Keratinocyte (primary cell): ENCODE measurements around the gene FN3KRP. TPM values are rescaled to one million over a fixed set of nuclear protein-coding genes. Genes with fewer than 3 reads are reported as not detected.
A peak's percentile ranks its signal among the peaks of the same experiment; 100 is the strongest.

Experiments
- DNase-seq: peaks from one replicate; pipeline ENCODE4 v3.0.0-alpha.2; 2011; ENCODE audit warnings: low read depth, missing footprints, low spot score
- FAIRE-seq: peaks from 2 replicates; lab custom pipeline; 2011; peaks lifted over from hg19 to GRCh38; lab: Jason Lieb, UNC
- H2AFZ ChIP-seq: 2 replicates; pipeline ENCODE4 v1.6.0; 2012; ENCODE audit warnings: low read length, control low read depth, inconsistent platforms; ENCODE audit not compliant: control insufficient read depth
- H3K27ac ChIP-seq: 2 replicates; pipeline ENCODE4 v1.5.1; 2011; ENCODE audit warnings: low read length; ENCODE audit not compliant: control insufficient read depth, insufficient read depth
- H3K27me3 ChIP-seq: 3 replicates; pipeline ENCODE4 v1.6.0; 2011; ENCODE audit warnings: low read length; ENCODE audit not compliant: control insufficient read depth, insufficient read depth; ENCODE audit errors: extremely low read depth
- H3K36me3 ChIP-seq, 2 experiments: 2 replicates in 1 of 2; 3 replicates in 1 of 2; pipeline ENCODE4 v1.5.1; 2011; ENCODE audit warnings: low read length in 2 of 2, mild to moderate bottlenecking in 1 of 2; ENCODE audit not compliant: control insufficient read depth in 2 of 2, insufficient read depth in 2 of 2; ENCODE audit errors: extremely low read depth in 1 of 2
- H3K4me1 ChIP-seq: 3 replicates; pipeline ENCODE4 v1.5.1; 2011; ENCODE audit warnings: low read length; ENCODE audit not compliant: control insufficient read depth, insufficient read depth; ENCODE audit errors: extremely low read depth
- H3K4me2 ChIP-seq: 3 replicates; pipeline ENCODE4 v1.6.0; 2011; ENCODE audit warnings: low read depth, low read length; ENCODE audit not compliant: control insufficient read depth, insufficient read depth; ENCODE audit errors: extremely low read depth
- H3K4me3 ChIP-seq, 3 experiments: fragments of 200-600 bp in 1 of 3; sonication (generic) in 1 of 3; 2 replicates in 2 of 3; 3 replicates in 1 of 3; pipeline ENCODE4 v1.5.1; 2011 to 2016; ENCODE audit warnings: low read length in 3 of 3, mild to moderate bottlenecking in 3 of 3, control low read depth in 2 of 3, inconsistent platforms in 1 of 3, low read depth in 1 of 3, mixed read lengths in 1 of 3, mixed run types in 1 of 3, moderate library complexity in 1 of 3; ENCODE audit not compliant: control insufficient read depth in 2 of 3, insufficient read depth in 2 of 3; ENCODE audit errors: extremely low read depth in 1 of 3
- H3K79me2 ChIP-seq: 2 replicates; pipeline ENCODE4 v1.6.0; 2012; ENCODE audit warnings: low read length; ENCODE audit not compliant: control insufficient read depth, insufficient read depth
- H3K9ac ChIP-seq: 3 replicates; pipeline ENCODE4 v1.6.0; 2011; ENCODE audit warnings: low read length; ENCODE audit not compliant: control insufficient read depth, insufficient read depth; ENCODE audit errors: extremely low read depth
- H3K9me1 ChIP-seq: 3 replicates; pipeline ENCODE4 v1.6.0; 2011; ENCODE audit warnings: low read length; ENCODE audit not compliant: control insufficient read depth, insufficient read depth; ENCODE audit errors: extremely low read depth
- H3K9me3 ChIP-seq: 2 replicates; pipeline ENCODE4 v1.5.1; 2012; ENCODE audit warnings: low read depth, low read length; ENCODE audit not compliant: control insufficient read depth
- H4K20me1 ChIP-seq: 3 replicates; pipeline ENCODE4 v1.6.0; 2011; ENCODE audit warnings: low read length; ENCODE audit not compliant: control insufficient read depth, insufficient read depth; ENCODE audit errors: extremely low read depth
- EZH2 ChIP-seq: IDR thresholded peaks from one replicate; pipeline ENCODE4 v1.6.1; 2012; ENCODE audit warnings: inconsistent platforms, mild to moderate bottlenecking, low read length, moderate library complexity
- dilution Hi-C: fragments of 300-500 bp; cut with MboI; formaldehyde crosslinking; loops from one replicate; pipeline ENCODE4 v1.7.0; 2020; ENCODE audit warnings: low sequenced_read_pairs; ENCODE audit not compliant: extremely low pct_ligation_motif_present
- polyA plus RNA-seq, 5 experiments: library from polyadenylated mRNA; depleted of rRNA in 3 of 5; stranded (reverse) in 3 of 5; stranded (forward) in 1 of 5; unstranded in 1 of 5; fragments of >200 nt; gene quantifications; 1 replicate in 1 of 5; 2 replicates in 3 of 5; 3 replicates in 1 of 5; pipeline versions ENCODE4 v1.2.1 to v1.2.3, GENCODE V29; 2011 to 2012; ENCODE audit warnings: missing spikeins in 2 of 5, low read depth in 1 of 5, low replicate concordance in 1 of 5
- TF ChIP-seq, protein P1 (sequence below), 3 experiments: IDR thresholded peaks in 1 of 3; conservative IDR thresholded peaks in 1 of 3; optimal IDR thresholded peaks in 1 of 3; 2 replicates in 2 of 3; 3 replicates in 1 of 3; pipeline versions ENCODE3 to v1.5.1; 2011; ENCODE audit warnings: low read length in 3 of 3, mild to moderate bottlenecking in 3 of 3, moderate library complexity in 2 of 3, control low read depth in 1 of 3, inconsistent platforms in 1 of 3; ENCODE audit not compliant: insufficient read depth in 2 of 3; ENCODE audit errors: extremely low read depth in 1 of 3

The FN3KRP gene
- polyA plus RNA-seq, 1 donor (not counting 4 experiments of a cell fraction or from before 2014, with no cell fraction given), result 25.7 TPM

DNA sequence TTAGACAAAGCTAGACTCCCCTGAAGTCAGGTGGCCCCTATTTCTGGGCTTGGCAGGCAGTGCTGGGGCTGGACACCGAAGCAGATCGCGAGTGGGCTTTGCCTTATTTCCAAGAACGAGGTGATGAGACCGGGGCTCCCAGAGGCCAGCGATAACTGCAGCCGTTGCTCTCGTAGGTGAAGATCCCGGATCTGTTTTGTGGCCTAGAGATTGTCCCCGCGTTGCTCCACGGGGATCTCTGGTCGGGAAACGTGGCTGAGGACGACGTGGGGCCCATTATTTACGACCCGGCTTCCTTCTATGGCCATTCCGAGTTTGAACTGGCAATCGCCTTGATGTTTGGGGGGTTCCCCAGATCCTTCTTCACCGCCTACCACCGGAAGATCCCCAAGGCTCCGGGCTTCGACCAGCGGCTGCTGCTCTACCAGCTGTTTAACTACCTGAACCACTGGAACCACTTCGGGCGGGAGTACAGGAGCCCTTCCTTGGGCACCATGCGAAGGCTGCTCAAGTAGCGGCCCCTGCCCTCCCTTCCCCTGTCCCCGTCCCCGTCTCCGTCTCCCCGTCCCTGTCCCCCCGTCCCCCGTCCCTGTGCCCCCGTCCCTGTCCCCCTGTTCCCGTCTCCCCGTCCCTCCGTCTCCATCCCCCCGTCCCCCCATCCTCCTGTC lies 33.9 kb downstream of the FN3KRP start:
- TF ChIP-seq, protein P1, sequence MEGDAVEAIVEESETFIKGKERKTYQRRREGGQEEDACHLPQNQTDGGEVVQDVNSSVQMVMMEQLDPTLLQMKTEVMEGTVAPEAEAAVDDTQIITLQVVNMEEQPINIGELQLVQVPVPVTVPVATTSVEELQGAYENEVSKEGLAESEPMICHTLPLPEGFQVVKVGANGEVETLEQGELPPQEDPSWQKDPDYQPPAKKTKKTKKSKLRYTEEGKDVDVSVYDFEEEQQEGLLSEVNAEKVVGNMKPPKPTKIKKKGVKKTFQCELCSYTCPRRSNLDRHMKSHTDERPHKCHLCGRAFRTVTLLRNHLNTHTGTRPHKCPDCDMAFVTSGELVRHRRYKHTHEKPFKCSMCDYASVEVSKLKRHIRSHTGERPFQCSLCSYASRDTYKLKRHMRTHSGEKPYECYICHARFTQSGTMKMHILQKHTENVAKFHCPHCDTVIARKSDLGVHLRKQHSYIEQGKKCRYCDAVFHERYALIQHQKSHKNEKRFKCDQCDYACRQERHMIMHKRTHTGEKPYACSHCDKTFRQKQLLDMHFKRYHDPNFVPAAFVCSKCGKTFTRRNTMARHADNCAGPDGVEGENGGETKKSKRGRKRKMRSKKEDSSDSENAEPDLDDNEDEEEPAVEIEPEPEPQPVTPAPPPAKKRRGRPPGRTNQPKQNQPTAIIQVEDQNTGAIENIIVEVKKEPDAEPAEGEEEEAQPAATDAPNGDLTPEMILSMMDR (optimal IDR thresholded peaks at IDR 0.05 in 1 of 3, IDR thresholded peaks at IDR 0.05 in 1 of 3, conservative IDR thresholded peaks at IDR 0.05 in 1 of 3; ENCODE audit: extremely low read depth in 1 of 3, insufficient read depth in 2 of 3, low read length in 3 of 3), result no peak
- TF ChIP-seq EZH2, result no peak
- Histone ChIP-seq H3K36me3 (no peaks in the 10 kb centered on the region), H3K79me2 (peaks cover 14% of the 10 kb centered on the region), H3K4me1 (peaks cover 22% of the 10 kb centered on the region), H2AFZ (no peak overlapping the region), H3K9me3 (no peaks in the 10 kb centered on the region), H3K4me2 (no peak overlapping the region), H3K4me3 (no peak overlapping the region), H3K27ac (no peak overlapping the region), H3K9ac (no peak overlapping the region), H3K27me3 (no peaks in the 10 kb centered on the region), H4K20me1 (no peaks in the 10 kb centered on the region), H3K9me1 (no peaks in the 10 kb centered on the region)
- DNase-seq, result no peak
- dilution Hi-C loops, result no loop called here
- FAIRE-seq, result no peak

DNA sequence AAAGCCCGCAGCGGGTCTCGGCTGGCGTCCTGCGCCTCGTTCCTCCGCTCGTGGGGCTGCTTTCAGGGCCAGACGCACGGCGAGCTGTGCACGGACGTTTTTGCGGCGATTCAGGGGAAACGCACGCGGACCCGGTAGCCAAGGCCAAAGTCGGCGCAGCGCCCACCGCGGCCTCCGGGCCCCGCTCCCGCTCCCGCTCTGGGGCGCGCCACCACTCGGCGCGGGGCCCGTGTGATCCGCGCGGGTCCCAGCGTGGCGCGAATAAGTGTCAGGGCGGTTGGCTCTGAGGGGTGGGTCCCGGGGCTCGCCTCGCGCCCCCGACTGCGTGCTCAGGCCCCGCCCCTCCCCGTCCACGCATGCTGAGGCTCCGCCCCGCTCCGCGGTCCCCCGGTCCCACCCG lies 34.7 kb downstream of the FN3KRP start:
- Histone ChIP-seq H3K36me3 (peaks cover 0 to 5% of the 10 kb centered on the region in 2 experiments), H4K20me1 (no peaks in the 10 kb centered on the region), H3K79me2 (peaks cover 22% of the 10 kb centered on the region), H3K9me3 (no peaks in the 10 kb centered on the region), H3K9ac (peak overlapping the region; percentile 64), H3K27me3 (no peaks in the 10 kb centered on the region), H3K9me1 (peaks cover 3% of the 10 kb centered on the region), H2AFZ (peak overlapping the region; percentile 61), H3K4me2 (peak overlapping the region; percentile 51), H3K4me1 (peaks cover 26% of the 10 kb centered on the region), H3K4me3 (peak overlapping the region; percentile 39 to 57 (median 56)), H3K27ac (no peak overlapping the region)
- TF ChIP-seq, protein P1 (optimal IDR thresholded peaks at IDR 0.05 in 1 of 3, IDR thresholded peaks at IDR 0.05 in 1 of 3, conservative IDR thresholded peaks at IDR 0.05 in 1 of 3; ENCODE audit: extremely low read depth in 1 of 3, insufficient read depth in 2 of 3, low read length in 3 of 3), result no peak
- no peak for TF ChIP-seq EZH2
- DNase-seq (no peak), FAIRE-seq (no peak)
- dilution Hi-C loops, result no loop called here
